ENCODE results near the gene VCL.
A peak's percentile ranks its signal among the peaks of the same experiment; 100 is the strongest.

Gene VCL

GRCh38 chr10:74044419-74044818 lies 46.5 kb downstream of the VCL start:
- TF ChIP-seq CTCF (IDR thresholded peaks at IDR 0.05; ENCODE audit: low read depth, low read length, missing control alignments): no peak
- no peak for DNase-seq
- in situ Hi-C loops (cut with HindIII; ENCODE audit: low pct_ligation_motif_present, low sequenced_read_pairs): no loop called here
- Histone ChIP-seq H3K36me3 (replicated peaks) (peaks cover 33% of the 10 kb centered on the region), H3K27me3 (replicated peaks) (no peaks in the 10 kb centered on the region), H3K27ac (no peak overlapping the region), H3K4me3 (ENCODE audit: low read depth, low read length) (no peak overlapping the region)

GRCh38 chr10:74047304-74047703 lies 49.4 kb downstream of the VCL start:
- in situ Hi-C loops (cut with HindIII; ENCODE audit: low pct_ligation_motif_present, low sequenced_read_pairs): no loop called here
- Histone ChIP-seq H3K27ac (peak overlapping the region; percentile 22), H3K4me3 (ENCODE audit: low read depth, low read length) (no peak overlapping the region), H3K36me3 (replicated peaks) (peaks cover 29% of the 10 kb centered on the region), H3K27me3 (replicated peaks) (no peaks in the 10 kb centered on the region)
- DNase-seq: no peak
- no peak for TF ChIP-seq CTCF (IDR thresholded peaks at IDR 0.05; ENCODE audit: low read depth, low read length, missing control alignments)

GRCh38 chr10:74047871-74048270 lies 50.0 kb downstream of the VCL start:
- TF ChIP-seq CTCF (IDR thresholded peaks at IDR 0.05; ENCODE audit: low read depth, low read length, missing control alignments): no peak
- Histone ChIP-seq H3K4me3 (ENCODE audit: low read depth, low read length) (no peak overlapping the region), H3K36me3 (replicated peaks) (peaks cover 29% of the 10 kb centered on the region), H3K27me3 (replicated peaks) (no peaks in the 10 kb centered on the region), H3K27ac (peak overlapping the region; percentile 22)
- no peak for DNase-seq
- in situ Hi-C loops (cut with HindIII; ENCODE audit: low pct_ligation_motif_present, low sequenced_read_pairs): no loop called here

GRCh38 chr10:74048433-74048832 lies 50.5 kb downstream of the VCL start:
- TF ChIP-seq CTCF (IDR thresholded peaks at IDR 0.05; ENCODE audit: low read depth, low read length, missing control alignments): no peak
- no peak for DNase-seq
- Histone ChIP-seq H3K36me3 (replicated peaks) (peaks cover 24% of the 10 kb centered on the region), H3K27ac (peak overlapping the region; percentile 11), H3K27me3 (replicated peaks) (no peaks in the 10 kb centered on the region), H3K4me3 (ENCODE audit: low read depth, low read length) (no peak overlapping the region)
- in situ Hi-C loops (cut with HindIII; ENCODE audit: low pct_ligation_motif_present, low sequenced_read_pairs): no loop called here

- H3K27me3 ChIP-seq (replicated peaks): no peaks in the 10 kb centered on the region
- no peak for DNase-seq
- peaks cover 12% of the 10 kb centered on the region for H3K36me3 ChIP-seq (replicated peaks)
- in situ Hi-C loops (cut with HindIII; ENCODE audit: low pct_ligation_motif_present, low sequenced_read_pairs): no loop called here
- H3K4me3 ChIP-seq (ENCODE audit: low read depth, low read length): no peak overlapping the region
- no peak for TF ChIP-seq CTCF (IDR thresholded peaks at IDR 0.05; ENCODE audit: low read depth, low read length, missing control alignments)
- no peak overlapping the region for H3K27ac ChIP-seq
Measured at GRCh38 chr10:74049955-74050354, 52.0 kb downstream of the VCL start.

GRCh38 chr10:74050653-74051052 lies 52.7 kb downstream of the VCL start:
- in situ Hi-C loops (cut with HindIII; ENCODE audit: low pct_ligation_motif_present, low sequenced_read_pairs): no loop called here
- DNase-seq: no peak
- Histone ChIP-seq H3K27me3 (replicated peaks) (no peaks in the 10 kb centered on the region), H3K4me3 (ENCODE audit: low read depth, low read length) (no peak overlapping the region), H3K27ac (no peak overlapping the region), H3K36me3 (replicated peaks) (peaks cover 10% of the 10 kb centered on the region)
- no peak for TF ChIP-seq CTCF (IDR thresholded peaks at IDR 0.05; ENCODE audit: low read depth, low read length, missing control alignments)
